NT2/D1 (cell line): ENCODE results near the gene RGPD8.

Experiments
- DNase-seq: peaks from one replicate; pipeline ENCODE4 v3.0.0-alpha.2; 2011; ENCODE audit warnings: low read depth, low spot score
- H3K27me3 ChIP-seq: 2 replicates; pipeline ENCODE4 v1.6.0; 2011; ENCODE audit warnings: mild to moderate bottlenecking; ENCODE audit not compliant: insufficient read length, insufficient read depth
- H3K36me3 ChIP-seq: 2 replicates; pipeline ENCODE4 v1.6.1; 2011; ENCODE audit warnings: mild to moderate bottlenecking, low read length, mixed read lengths; ENCODE audit not compliant: insufficient read depth, insufficient read length
- H3K4me1 ChIP-seq: 2 replicates; pipeline ENCODE4 v1.5.1; 2011; ENCODE audit not compliant: insufficient read depth, insufficient read length
- H3K4me3 ChIP-seq: 2 replicates; pipeline ENCODE4 v1.5.1; 2011; ENCODE audit warnings: low read depth; ENCODE audit not compliant: insufficient read length
- H3K9ac ChIP-seq: 2 replicates; pipeline ENCODE4 v1.6.0; 2011; ENCODE audit warnings: low read depth; ENCODE audit not compliant: insufficient read length
- H3K9me3 ChIP-seq: 2 replicates; pipeline ENCODE4 v1.5.1; 2011; ENCODE audit warnings: mild to moderate bottlenecking, low read length; ENCODE audit not compliant: insufficient read depth
- SUZ12 ChIP-seq: IDR thresholded peaks from 2 replicates; pipeline ENCODE4 v1.6.1; 2011; ENCODE audit not compliant: insufficient read length, insufficient read depth; ENCODE audit errors: extremely low read depth
- YY1 ChIP-seq: IDR thresholded peaks from 2 replicates; pipeline ENCODE4 v1.6.1; 2011; ENCODE audit not compliant: insufficient read length, insufficient read depth
- ZNF274 ChIP-seq: IDR thresholded peaks from 2 replicates; pipeline ENCODE4 v1.6.1; 2011; ENCODE audit warnings: mild to moderate bottlenecking, low read depth, low read length

Gene RGPD8

GRCh38 chr2:112332123-112332696 lies 101.2 kb downstream of the RGPD8 start:
- H3K9me3 ChIP-seq, result no peaks in the 10 kb centered on the region
- TF ChIP-seq SUZ12 (no peak), ZNF274 (no peak), YY1 (no peak)
- H3K4me3 ChIP-seq, result no peak overlapping the region
- no peaks in the 10 kb centered on the region for H3K36me3 ChIP-seq
- H3K27me3 ChIP-seq, result no peaks in the 10 kb centered on the region
- no peak overlapping the region for H3K9ac ChIP-seq
- DNase-seq, result no peak
- no peaks in the 10 kb centered on the region for H3K4me1 ChIP-seq

GRCh38 chr2:112322919-112323318 lies 110.5 kb downstream of the RGPD8 start:
- no peak overlapping the region for H3K9ac ChIP-seq
- no peak overlapping the region for H3K4me3 ChIP-seq
- H3K4me1 ChIP-seq, result no peaks in the 10 kb centered on the region
- TF ChIP-seq YY1 (no peak), SUZ12 (no peak), ZNF274 (no peak)
- no peaks in the 10 kb centered on the region for H3K27me3 ChIP-seq
- DNase-seq, result no peak
- H3K9me3 ChIP-seq, result no peaks in the 10 kb centered on the region
- H3K36me3 ChIP-seq, result no peaks in the 10 kb centered on the region

- Histone ChIP-seq H3K4me3 (no peak overlapping the region), H3K4me1 (no peaks in the 10 kb centered on the region), H3K9ac (no peak overlapping the region), H3K36me3 (no peaks in the 10 kb centered on the region), H3K27me3 (no peaks in the 10 kb centered on the region), H3K9me3 (no peaks in the 10 kb centered on the region)
- DNase-seq, result no peak
- TF ChIP-seq SUZ12 (no peak), ZNF274 (no peak), YY1 (no peak)
These were observed 111.8 kb downstream of the RGPD8 start for GRCh38 chr2:112321375-112322320.
